Activated CD8-positive, alpha-beta memory T cell treated with anti-CD3 and anti-CD28 coated beads, Interleukin-2, amount 50 U/mL, for 4 hours (primary cell): ENCODE measurements around the gene DHX29.

Source experiments
- DNase-seq: peaks from one replicate; pipeline ENCODE4 v3.0.0-alpha.2; 2020

Gene DHX29

DNA sequence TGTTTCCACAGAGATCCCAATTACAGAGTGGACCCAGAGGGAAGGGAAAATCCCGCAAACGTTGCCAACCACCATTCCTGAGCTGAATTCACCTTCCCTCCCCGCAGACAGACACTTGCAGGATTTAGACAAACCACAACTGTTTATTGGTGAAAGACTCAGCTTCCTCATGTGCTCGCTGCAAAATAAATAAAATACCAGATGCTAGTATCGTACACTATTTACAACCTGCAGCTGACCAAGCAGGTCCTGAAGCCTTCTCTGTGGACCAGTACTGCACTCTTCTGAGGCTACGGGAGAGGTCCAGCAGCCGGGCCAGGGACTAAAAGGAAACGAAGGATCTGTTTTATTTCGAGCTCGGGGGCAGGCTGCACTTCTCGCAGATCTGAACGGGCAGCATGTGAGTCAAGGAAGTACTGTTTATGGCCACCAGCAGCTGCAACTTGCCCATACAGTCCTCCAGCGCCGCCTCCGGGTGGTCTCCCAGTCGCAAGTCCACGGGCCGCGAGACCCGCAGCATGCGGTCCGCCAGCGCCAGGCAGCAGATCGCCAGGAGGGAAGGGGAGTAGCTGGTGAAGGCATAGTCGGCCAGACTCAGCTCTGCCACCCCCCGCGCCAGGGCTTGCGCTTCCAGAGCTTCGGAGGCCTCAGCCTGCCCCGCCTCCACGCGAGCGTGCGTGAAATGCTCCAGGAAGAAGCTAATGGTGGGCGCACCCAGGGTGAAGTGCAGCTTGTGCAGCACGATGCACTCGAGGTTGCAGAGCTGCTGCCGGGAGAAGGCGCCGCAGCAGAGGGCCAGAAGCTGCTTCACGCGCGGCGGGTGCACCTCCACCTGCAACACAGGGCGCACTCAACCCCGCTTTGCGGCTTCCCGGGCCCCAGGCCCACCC is 76.2 kb downstream of the DHX29 start:
- DNase-seq: no peak

DNA sequence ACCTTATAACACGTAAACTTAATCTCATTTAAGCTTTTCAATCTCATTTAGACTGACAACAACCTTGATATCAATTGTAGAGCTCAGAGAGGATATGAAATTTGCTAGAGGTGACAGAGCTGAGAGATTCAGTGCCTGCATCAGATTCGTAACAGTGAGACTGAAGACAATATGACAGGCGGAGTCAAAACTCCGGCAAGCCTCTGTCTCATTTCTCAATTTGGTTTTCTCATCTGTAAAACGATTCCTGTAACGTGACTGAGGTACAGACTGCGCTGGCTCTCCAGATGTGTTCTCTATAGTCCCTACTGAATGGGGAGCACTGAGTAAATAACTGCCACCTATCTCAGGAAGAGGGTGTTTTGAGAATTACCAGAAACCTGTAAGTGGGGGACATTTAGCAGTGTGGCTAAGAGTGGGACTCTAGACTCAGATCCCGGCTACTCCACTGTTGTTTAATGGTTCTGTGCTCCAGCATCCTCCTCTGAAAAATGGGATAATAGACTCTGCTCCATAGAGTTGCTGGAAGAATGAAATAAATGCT is 77.3 kb downstream of the DHX29 start:
- no peak for DNase-seq

DNA sequence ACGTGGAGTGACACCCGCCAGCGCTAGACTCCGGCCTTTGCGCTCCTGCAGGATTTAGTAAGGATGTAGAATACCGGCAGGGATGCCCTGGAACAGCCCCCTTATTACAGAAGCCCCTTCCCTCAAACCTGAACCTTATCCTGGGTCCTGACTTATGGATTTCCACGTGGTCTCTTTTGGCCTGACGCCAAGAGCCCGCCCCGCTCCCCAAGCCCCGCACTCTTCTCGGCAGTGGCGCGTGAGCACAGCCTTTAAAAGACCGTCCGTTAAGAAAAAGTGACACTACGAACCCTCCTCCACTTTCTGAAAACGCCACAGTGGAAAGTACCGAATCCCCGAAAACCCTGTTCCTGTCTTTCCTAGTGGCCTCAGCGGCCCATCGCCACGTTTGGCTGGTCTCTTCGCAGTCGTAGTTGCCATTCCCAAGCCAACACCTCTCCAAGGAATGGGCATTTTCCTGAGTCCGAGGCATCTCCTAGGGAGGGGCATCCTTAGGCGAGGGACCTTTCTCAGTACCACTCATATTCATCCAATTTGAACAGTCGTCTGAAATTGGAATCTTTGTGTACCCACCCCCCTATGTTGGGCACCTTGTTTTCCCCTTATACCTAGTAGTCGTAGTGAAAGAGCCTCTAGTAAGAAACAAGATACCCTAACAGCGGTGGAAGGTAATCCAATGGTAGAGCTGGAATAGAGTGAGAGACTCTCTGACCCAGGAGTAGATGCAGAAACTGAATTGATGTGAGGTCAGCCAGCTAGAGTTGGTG is 79.6 kb downstream of the DHX29 start:
- DNase-seq: no peak

DNA sequence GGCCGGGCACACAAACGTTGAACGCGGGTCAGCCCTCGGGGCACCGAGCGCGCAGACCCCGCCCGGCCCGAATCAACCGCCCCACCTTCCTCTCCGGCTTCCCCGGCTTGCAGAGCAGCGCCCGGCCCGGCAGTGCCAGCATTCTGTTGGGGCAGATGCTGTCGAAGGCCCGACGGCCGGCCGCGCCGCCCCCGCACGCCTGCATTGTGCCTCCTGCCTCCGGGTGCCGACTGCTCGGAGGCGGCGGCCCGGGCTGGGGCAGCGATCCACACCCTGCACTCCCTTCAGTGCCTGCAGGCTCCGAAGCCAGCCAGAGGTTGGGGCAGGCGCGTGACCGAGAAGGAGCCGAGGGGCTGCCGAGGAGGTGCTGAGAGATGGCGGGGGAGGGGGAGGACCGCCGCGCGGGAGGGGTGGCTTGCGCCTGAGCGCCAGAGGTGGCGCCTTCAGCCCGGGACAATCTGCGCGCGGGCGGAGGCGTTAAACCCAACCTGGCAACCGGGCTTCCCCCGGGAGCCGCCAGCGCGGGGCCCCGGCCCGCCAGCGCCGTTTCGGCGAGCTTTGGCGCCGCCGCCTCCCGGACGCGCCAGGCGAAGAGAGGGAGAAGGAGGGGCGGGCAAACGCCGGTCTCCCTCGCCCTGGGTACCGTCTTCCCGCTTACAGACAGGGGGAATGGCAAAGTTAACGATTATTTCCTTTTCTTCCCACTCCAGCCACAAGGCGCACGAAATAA is 80.4 kb downstream of the DHX29 start, which contains the start of gene MCIDAS:
Gene MCIDAS, minus strand, starts transcription at position 382 of the 730 bp plus-strand sequence. Its CDS starts 177 bp downstream, at position 205.
- DNase-seq: peak; percentile 60

DNA sequence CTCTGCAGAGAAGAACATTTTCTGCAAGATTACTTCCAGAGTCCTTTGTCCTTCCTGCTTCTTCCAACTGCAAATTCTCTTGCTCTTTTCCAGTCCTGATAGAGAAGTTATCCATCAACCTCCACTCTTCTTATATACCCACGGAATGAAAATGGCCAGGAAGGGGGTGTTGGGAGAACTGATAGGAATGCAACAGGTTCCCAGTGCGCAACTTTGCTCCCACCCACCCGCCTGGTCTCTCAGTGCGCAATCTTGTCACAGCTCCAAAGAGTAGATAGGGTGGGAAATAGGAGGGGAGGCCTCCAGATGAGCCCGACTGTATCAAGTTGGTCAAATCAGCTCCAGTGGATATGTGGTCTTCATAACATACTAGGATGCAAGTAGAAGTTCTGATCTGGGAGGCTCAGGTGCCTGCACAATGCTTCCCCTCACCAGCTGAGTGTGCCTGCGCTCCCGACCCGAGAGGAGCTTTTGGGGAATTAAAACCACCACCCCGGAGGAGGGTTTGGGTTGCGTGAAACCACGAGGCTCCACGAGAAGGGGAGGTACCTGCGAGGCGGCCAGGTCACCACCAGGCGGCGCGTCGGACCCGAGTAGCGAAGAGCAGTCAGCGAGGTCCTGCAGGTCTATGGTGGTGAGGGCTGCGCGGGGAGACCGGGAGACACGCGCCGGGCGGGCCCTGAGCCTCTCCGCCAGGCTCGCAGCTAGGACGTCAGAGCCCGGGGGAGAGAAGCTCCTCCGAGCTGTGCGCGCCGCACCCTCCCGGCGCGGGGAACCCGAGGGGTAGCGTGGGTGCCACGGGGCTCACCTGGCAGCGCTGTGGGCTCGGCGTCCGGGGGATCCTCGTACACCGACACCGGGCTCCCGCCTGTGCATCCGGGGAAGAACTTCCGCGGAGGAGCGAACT is 81.2 kb downstream of the DHX29 start:
- DNase-seq: peak; percentile 54

DNA sequence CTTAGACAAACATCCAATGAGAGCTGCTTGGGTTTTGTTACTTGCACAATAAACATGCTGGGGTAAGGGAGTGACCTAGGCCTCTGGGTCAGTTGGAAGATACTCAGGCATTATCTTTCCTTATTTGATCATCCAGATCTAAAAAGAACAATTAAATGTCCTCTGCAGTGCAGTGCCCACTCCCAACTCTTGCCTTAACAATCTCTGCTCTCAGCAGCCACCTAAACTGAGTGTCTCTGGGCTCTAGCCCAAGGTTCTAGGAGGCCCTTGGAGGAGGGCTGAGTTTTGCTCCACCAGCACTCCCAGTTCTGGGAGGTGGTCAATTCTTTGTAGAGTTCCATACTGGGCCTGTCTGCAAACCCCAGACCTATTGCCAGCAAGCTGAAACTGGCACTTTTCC is 82.1 kb downstream of the DHX29 start:
- no peak for DNase-seq

DNA sequence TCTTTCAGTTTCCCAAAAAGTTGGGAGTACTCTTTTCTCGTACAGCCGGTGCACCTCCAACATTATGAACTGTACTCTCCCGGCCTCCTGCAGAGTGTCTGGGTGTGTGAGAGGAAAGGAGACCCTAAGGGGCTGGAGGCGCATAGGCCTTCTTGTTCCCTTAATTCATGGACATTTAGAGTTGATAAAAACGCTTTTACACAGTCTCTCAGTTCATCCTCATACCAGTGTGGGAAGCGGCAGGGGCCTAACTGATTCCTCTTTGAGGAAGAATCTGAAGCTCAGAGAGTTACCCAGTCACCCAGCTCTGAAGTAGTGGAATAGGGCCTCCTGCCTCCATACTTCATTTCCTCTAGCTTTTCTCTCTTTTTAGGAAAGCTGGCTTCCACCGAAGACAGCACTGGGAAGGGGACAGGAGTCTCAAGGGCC is 83.7 kb downstream of the DHX29 start:
- DNase-seq: no peak

DNA sequence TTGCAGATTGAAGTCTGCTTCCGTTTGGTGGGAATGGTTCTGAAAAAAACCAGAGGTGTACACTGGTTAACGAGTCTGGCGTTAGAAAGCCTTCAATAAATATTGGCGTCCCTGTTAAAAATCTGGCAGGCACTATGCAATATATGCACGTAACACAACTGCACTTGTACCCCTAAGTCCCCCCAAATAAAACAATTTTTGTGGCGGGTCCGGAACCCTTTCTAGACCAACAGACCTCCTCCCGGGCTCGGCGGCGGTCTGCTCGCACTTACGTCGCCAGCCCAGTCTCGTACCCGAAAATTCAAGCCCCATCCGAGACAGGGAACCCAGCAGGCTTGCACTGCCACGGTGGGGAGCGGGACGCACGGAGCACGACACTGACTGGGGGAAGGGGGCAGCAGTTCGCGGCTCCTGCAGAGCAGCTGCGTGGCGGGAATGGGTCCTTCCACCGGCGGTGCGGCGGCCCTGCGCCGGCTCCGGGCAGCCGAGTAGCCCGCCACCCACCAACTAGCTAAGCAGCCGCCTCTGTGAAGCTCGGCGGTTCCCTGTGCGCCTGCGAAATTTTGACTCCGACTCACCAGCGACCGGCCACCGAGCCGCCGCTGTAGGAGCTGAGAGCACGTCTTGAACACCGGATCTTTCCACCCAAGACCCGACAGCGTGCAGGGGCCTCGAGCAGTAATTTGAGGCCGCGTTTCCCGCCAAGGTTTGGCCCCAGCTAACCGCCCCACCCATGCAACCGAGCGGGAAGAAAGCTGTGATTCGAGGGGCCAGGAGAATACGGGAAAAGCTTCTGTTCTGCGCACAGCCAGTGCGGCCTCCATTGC is 84.3 kb downstream of the DHX29 start:
- no peak for DNase-seq

DNA sequence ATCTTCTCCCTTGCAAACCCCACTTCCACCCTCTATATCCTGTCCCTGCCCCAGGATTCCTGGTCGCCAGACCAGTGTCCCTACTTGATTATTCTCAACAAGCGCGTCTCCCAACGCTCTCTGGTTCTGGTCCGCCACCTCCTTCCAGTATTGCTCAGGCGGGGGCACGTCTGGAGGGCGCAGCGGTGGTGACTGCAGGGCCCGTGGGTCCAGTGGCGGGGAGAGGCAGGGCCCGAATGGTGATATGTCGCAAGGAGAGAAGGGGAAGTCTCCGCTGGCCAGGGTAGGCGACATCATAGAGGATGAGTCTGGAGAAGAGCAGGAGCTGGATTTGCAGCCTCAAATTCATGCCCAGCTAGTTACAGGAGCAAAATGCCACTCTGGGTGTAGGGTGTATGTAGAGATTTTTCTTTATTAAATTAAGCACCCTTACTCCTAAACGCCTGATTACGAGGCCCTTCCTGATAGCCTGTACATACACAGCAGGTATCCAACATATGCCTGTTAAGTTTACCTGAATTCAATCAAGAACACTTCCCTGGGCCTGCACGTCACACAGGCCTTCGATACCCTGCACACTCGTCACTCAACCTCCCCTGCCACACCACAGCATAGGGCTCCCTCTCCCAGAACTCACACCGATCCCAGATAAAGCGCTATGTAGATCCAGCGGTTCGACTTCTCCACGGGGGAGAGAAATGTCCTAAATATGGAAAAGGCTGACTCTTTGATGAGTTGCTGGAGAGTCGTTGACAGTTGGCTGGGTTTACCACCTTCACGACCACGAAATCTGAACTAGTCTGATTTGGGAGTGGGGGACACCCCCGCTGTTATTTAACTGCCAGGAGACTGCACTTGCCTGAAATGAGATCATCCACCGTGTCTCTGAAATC is 85.2 kb downstream of the DHX29 start:
- no peak for DNase-seq

DNA sequence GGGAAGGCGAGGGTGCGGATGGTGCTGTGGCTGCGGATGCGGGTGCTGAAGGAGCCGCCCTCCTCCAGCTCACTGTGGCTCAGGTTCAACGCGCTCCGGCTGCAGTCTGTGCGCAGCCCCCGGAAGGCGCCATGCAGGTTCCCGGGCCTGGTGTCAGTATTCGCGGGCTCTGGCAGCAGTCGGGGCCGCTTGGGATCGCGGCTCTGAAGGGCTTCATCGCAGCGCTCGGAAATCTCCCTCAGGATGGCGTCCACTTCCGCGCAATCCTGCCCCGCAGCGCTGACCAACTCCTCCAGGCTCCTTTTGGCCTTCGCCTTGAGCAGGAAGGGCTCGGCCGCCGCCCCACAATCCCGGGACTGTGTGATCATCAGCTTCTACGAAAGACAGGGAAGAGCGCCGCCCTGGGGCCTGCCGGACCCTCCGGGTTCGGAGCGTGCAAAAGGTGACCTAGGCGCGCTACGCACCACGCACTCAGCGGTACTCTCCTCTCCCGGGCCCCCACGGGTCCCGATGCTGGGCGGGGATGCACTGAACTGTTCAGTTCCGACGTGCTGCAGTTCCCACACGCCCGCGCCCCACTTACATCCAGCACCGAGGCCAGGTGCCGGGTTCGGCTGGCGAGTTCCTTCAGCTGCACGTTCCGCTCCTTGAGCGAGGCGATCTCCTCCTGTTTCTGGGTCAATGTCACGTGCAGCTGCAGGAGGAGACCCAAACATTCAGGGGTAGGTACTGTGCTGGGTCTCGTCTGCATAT is 86.9 kb downstream of the DHX29 start:
- no peak for DNase-seq

DNA sequence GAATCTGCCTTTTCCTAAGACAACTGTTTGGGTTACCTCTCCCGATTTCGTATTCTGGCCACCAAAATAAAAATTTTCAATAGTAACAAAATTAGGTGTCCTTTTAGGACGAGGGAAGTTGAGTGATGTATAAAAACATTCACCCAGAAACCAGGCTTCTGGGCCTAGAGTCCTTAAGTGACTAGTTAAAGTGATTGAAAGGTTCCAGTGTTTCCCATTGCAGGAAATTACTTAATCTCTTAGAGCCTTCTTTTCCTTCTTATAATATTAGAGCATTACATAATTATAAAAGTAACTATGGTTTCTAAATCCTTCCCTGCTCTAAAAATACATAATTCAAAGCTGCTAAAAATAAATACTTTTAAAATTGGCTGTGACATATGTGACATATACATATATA is 87.7 kb downstream of the DHX29 start:
- no peak for DNase-seq

DNA sequence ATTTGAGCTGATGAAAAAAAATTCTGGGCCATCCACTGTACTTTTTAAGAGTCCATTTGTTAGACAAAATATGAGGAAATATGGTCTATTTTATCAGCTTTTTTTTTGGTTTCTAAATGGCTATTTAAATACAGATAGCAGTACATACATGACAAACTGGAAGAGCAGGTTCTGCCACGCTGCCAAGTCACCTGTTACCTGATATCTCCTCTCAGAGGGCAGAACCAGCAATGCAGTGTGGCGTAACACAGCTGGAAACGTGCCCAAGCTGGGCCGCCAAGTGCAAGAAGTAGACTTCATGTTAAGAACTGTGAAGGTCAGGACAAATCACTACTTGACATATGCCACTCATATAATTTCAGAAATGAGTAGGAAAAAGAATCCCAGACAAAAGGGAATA is 88.5 kb downstream of the DHX29 start:
- DNase-seq: no peak

DNA sequence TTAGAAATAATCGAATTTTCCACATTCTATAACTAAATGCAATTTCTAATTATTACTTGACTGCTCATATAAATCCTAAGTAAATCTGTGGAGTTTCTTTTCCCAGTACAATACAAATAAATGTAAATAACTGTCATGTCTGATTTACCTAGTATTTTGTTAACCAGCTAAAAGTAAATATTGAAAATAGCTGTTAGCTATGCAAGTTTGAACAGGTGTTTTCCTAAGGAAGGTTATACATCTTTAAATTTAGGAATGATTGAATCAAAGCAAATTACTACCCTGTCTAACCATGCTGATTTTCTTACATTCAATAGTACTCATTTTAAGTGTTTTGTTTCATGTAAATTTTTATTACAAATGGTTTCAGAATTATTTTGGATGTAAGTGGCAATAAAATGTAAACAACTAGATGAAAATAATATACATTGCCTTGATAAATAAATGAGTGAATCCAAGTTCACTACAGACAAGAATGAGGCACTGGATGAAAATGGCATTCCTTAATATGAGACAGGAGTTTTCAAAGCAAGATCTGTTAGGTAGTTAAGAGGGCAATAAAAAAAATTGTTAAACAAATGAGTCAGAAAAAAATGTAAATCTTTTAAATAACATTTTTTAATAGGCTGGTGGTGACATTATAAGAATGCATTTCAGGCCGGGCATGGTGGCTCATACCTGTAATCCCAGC is 96.2 kb downstream of the DHX29 start:
- DNase-seq: no peak
